Central memory CD8-positive, alpha-beta T cell (primary cell): ENCODE results near the gene OGDH.

Experiments
- ATAC-seq: fragments of 150-1000 bp; cut with Tn5 transposase; replicated peaks from 2 replicates; pipeline ENCODE4 v1.10.0; 2022; ENCODE audit warnings: mild to moderate bottlenecking, moderate FRiP score, moderate number of reproducible peaks; ENCODE audit not compliant: poor library complexity, severe bottlenecking; ENCODE audit errors: extremely low read depth
- DNase-seq, 2 donors: peaks; one replicate each; pipeline ENCODE4 v3.0.0; 2021; ENCODE audit warnings: low spot score in 2 of 2
- H3K27ac Mint-ChIP-seq: one replicate; pipeline ENCODE4 v1.8.0; 2022; ENCODE audit warnings: low read depth, mild to moderate bottlenecking, moderate library complexity, mixed read lengths
- H3K27me3 Mint-ChIP-seq: one replicate; pipeline ENCODE4 v1.8.0; 2022; ENCODE audit warnings: mixed read lengths
- H3K36me3 Mint-ChIP-seq: one replicate; pipeline ENCODE4 v1.8.0; 2022; ENCODE audit warnings: mild to moderate bottlenecking, moderate library complexity, mixed read lengths; ENCODE audit not compliant: insufficient read depth
- H3K4me1 Mint-ChIP-seq: one replicate; pipeline ENCODE4 v1.8.0; 2022; ENCODE audit warnings: mixed read lengths
- H3K4me3 Mint-ChIP-seq: one replicate; pipeline ENCODE4 v1.8.0; 2022; ENCODE audit warnings: mild to moderate bottlenecking, moderate library complexity, mixed read lengths
- H3K9me3 Mint-ChIP-seq: one replicate; pipeline ENCODE4 v1.8.0; 2022; ENCODE audit warnings: mixed read lengths

The OGDH gene

GRCh38 chr7:44678101-44678470, 71.7 kb downstream of the OGDH start:
- ATAC-seq (no peak), DNase-seq (no peak)
- H3K27ac Mint-ChIP-seq, result peak overlapping the region; percentile 55
- H3K4me3 Mint-ChIP-seq, result no peak overlapping the region
- H3K36me3 Mint-ChIP-seq, result peaks cover 22% of the 10 kb centered on the region
- no peaks in the 10 kb centered on the region for H3K9me3 Mint-ChIP-seq
- H3K27me3 Mint-ChIP-seq, result no peaks in the 10 kb centered on the region
- peaks cover 16% of the 10 kb centered on the region for H3K4me1 Mint-ChIP-seq

- H3K27ac Mint-ChIP-seq, result no peak overlapping the region
- H3K27me3 Mint-ChIP-seq, result no peaks in the 10 kb centered on the region
- no peaks in the 10 kb centered on the region for H3K9me3 Mint-ChIP-seq
- no peak overlapping the region for H3K4me3 Mint-ChIP-seq
- DNase-seq (no peak), ATAC-seq (no peak)
- peaks cover 24% of the 10 kb centered on the region for H3K36me3 Mint-ChIP-seq
- H3K4me1 Mint-ChIP-seq, result peaks cover 16% of the 10 kb centered on the region
Measured at GRCh38 chr7:44678471-44679179, 72.2 kb downstream of the OGDH start.

- DNase-seq, result no peak
- H3K27me3 Mint-ChIP-seq, result no peaks in the 10 kb centered on the region
- no peaks in the 10 kb centered on the region for H3K9me3 Mint-ChIP-seq
- no peak for ATAC-seq
- peaks cover 29% of the 10 kb centered on the region for H3K36me3 Mint-ChIP-seq
- H3K27ac Mint-ChIP-seq, result no peak overlapping the region
- H3K4me1 Mint-ChIP-seq, result peaks cover 13% of the 10 kb centered on the region
- H3K4me3 Mint-ChIP-seq, result no peak overlapping the region
Measured at GRCh38 chr7:44681645-44682044, 75.2 kb downstream of the OGDH start.

- no peak overlapping the region for H3K4me3 Mint-ChIP-seq
- no peak for ATAC-seq
- H3K9me3 Mint-ChIP-seq, result no peaks in the 10 kb centered on the region
- no peaks in the 10 kb centered on the region for H3K27me3 Mint-ChIP-seq
- peaks cover 5% of the 10 kb centered on the region for H3K4me1 Mint-ChIP-seq
- peaks cover 41% of the 10 kb centered on the region for H3K36me3 Mint-ChIP-seq
- peak overlapping the region; percentile 49 for H3K27ac Mint-ChIP-seq
- DNase-seq, result no peak
Measured at GRCh38 chr7:44685723-44686122, 79.3 kb downstream of the OGDH start.

- Mint-ChIP-seq H3K27ac (no peak overlapping the region), H3K27me3 (no peaks in the 10 kb centered on the region), H3K4me1 (peaks cover 7% of the 10 kb centered on the region), H3K9me3 (no peaks in the 10 kb centered on the region), H3K4me3 (no peak overlapping the region), H3K36me3 (peaks cover 52% of the 10 kb centered on the region)
- no peak for DNase-seq
- no peak for ATAC-seq
Measured at GRCh38 chr7:44689427-44689826, 83.0 kb downstream of the OGDH start.

- Mint-ChIP-seq H3K9me3 (no peaks in the 10 kb centered on the region), H3K27ac (no peak overlapping the region), H3K27me3 (no peaks in the 10 kb centered on the region), H3K4me3 (no peak overlapping the region), H3K36me3 (peaks cover 64% of the 10 kb centered on the region), H3K4me1 (peaks cover 10% of the 10 kb centered on the region)
- DNase-seq (no peak), ATAC-seq (no peak)
Measured at GRCh38 chr7:44693641-44694313, 87.3 kb downstream of the OGDH start.

GRCh38 chr7:44694326-44694725, 87.9 kb downstream of the OGDH start:
- no peak for DNase-seq
- H3K4me3 Mint-ChIP-seq, result no peak overlapping the region
- no peak overlapping the region for H3K27ac Mint-ChIP-seq
- H3K27me3 Mint-ChIP-seq, result no peaks in the 10 kb centered on the region
- no peak for ATAC-seq
- peaks cover 62% of the 10 kb centered on the region for H3K36me3 Mint-ChIP-seq
- no peaks in the 10 kb centered on the region for H3K9me3 Mint-ChIP-seq
- peaks cover 9% of the 10 kb centered on the region for H3K4me1 Mint-ChIP-seq

- Mint-ChIP-seq H3K27ac (no peak overlapping the region), H3K27me3 (no peaks in the 10 kb centered on the region), H3K36me3 (peaks cover 59% of the 10 kb centered on the region), H3K4me1 (peaks cover 5% of the 10 kb centered on the region), H3K4me3 (no peak overlapping the region), H3K9me3 (no peaks in the 10 kb centered on the region)
- DNase-seq (no peak), ATAC-seq (no peak)
Measured at GRCh38 chr7:44694766-44695165, 88.3 kb downstream of the OGDH start.

- ATAC-seq, result no peak
- H3K4me3 Mint-ChIP-seq, result no peak overlapping the region
Measured at GRCh38 chr7:44695756-44696155, 89.3 kb downstream of the OGDH start.

GRCh38 chr7:44696728-44697127, 90.3 kb downstream of the OGDH start:
- no peak overlapping the region for H3K4me3 Mint-ChIP-seq
- no peaks in the 10 kb centered on the region for H3K9me3 Mint-ChIP-seq
- H3K27me3 Mint-ChIP-seq, result no peaks in the 10 kb centered on the region
- DNase-seq, result no peak
- peak overlapping the region; percentile 53 for H3K27ac Mint-ChIP-seq
- peaks cover 5% of the 10 kb centered on the region for H3K4me1 Mint-ChIP-seq
- peaks cover 69% of the 10 kb centered on the region for H3K36me3 Mint-ChIP-seq
- no peak for ATAC-seq

More at GRCh38 chr7:44695756-44696155, 89.3 kb downstream of the OGDH start:
- H3K9me3 Mint-ChIP-seq, result no peaks in the 10 kb centered on the region
- peaks cover 5% of the 10 kb centered on the region for H3K4me1 Mint-ChIP-seq
- no peak overlapping the region for H3K27ac Mint-ChIP-seq
- DNase-seq, result no peak
- peaks cover 65% of the 10 kb centered on the region for H3K36me3 Mint-ChIP-seq
- no peaks in the 10 kb centered on the region for H3K27me3 Mint-ChIP-seq

- ATAC-seq (no peak), DNase-seq (no peak)
- H3K4me3 Mint-ChIP-seq, result no peak overlapping the region
- H3K9me3 Mint-ChIP-seq, result no peaks in the 10 kb centered on the region
- H3K36me3 Mint-ChIP-seq, result peaks cover 69% of the 10 kb centered on the region
- peaks cover 5% of the 10 kb centered on the region for H3K4me1 Mint-ChIP-seq
- H3K27ac Mint-ChIP-seq, result no peak overlapping the region
- H3K27me3 Mint-ChIP-seq, result no peaks in the 10 kb centered on the region
Measured at GRCh38 chr7:44697136-44698045, 91.0 kb downstream of the OGDH start.

- no peaks in the 10 kb centered on the region for H3K9me3 Mint-ChIP-seq
- ATAC-seq (no peak), DNase-seq (no peak)
- peaks cover 71% of the 10 kb centered on the region for H3K36me3 Mint-ChIP-seq
- H3K27ac Mint-ChIP-seq, result no peak overlapping the region
- no peak overlapping the region for H3K4me3 Mint-ChIP-seq
- peaks cover 5% of the 10 kb centered on the region for H3K4me1 Mint-ChIP-seq
- no peaks in the 10 kb centered on the region for H3K27me3 Mint-ChIP-seq
Measured at GRCh38 chr7:44698046-44698580, 91.7 kb downstream of the OGDH start.
